Activated naive CD8-positive, alpha-beta T cell (primary cell): Measurements from ENCODE around the gene THY1.

Experiments used
- H3K27ac Mint-ChIP-seq: one replicate; pipeline ENCODE4 v1.8.0; 2021; ENCODE audit warnings: mixed read lengths
- H3K27me3 Mint-ChIP-seq: one replicate; pipeline ENCODE4 v1.8.0; 2021; ENCODE audit warnings: mixed read lengths
- H3K36me3 Mint-ChIP-seq: one replicate; pipeline ENCODE4 v1.8.0; 2021; ENCODE audit warnings: mixed read lengths
- H3K4me1 Mint-ChIP-seq: one replicate; pipeline ENCODE4 v1.8.0; 2021; ENCODE audit warnings: low read depth, mixed read lengths
- H3K4me3 Mint-ChIP-seq: one replicate; pipeline ENCODE4 v1.8.0; 2021; ENCODE audit warnings: mild to moderate bottlenecking, mixed read lengths
- H3K9me3 Mint-ChIP-seq: one replicate; pipeline ENCODE4 v1.8.0; 2021; ENCODE audit warnings: low read depth, mixed read lengths

Gene THY1

DNA sequence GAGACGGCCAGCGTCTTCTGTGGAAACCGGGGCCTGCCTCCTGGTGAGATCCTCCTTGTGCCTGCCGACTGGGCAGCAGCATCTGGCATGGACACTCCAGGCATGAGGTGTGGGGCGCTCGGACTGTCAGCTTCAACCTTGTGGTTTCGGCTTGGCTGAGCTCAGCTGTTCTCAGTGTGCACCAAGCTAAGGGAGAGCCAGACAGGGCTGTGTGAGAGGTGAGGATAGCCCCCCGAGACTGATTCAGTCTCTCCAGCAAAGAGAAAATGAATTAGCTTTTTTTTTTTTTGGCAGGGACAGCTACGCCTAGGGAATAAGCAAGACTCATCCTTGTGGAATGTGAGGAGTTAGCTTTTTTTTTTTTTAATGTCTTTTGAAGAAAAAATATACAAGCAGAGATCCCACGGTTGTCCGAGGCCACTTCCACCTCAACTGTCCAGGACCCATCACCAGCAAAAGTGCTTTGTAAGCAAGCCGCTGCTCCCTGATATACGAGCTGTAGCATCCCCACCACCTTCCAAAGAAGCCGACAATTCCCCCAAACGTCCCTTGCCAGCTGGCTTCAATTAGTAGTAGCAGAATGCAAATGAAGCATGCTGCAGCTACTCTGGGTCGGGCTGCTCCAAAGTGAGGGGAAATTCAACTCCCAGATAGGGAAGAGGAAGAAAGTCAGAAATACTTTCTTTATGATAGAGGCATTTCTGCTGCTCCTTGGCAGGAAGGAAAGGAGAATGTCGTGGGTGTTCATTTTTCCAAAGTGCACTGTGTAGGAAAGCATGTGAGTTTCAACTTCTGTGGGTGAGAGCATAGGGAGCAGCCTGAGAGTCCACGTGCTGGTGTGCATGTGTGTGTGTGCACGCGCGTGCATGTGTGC, 9.7 kb upstream of the THY1 start:
- Mint-ChIP-seq H3K4me3 (no peak overlapping the region), H3K4me1 (no peaks in the 10 kb centered on the region), H3K27me3 (peaks cover 18% of the 10 kb centered on the region), H3K27ac (no peak overlapping the region), H3K9me3 (no peaks in the 10 kb centered on the region), H3K36me3 (peaks cover 3% of the 10 kb centered on the region)

DNA sequence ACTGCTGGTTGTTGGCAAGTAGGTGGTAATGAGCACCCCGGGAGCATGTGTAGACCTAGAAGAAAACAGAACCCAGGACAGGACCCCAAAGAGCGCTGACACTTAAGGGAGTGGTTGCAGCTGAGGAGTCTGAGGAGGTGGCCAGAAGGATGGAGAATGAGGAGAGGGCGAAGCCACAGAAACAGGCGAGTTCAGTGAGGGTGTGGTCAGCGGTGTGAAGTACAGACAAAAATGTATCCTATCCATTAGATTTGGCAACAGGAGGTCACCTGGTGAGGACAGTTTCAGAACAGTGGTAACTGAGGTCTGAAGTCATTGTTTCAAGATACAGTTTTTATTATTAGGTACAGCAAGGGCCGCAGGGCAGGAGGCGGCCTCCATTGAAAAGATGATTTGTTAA, 8.6 kb upstream of the THY1 start:
- no peaks in the 10 kb centered on the region for H3K4me1 Mint-ChIP-seq
- H3K27me3 Mint-ChIP-seq, result peaks cover 18% of the 10 kb centered on the region
- H3K4me3 Mint-ChIP-seq, result no peak overlapping the region
- H3K9me3 Mint-ChIP-seq, result no peaks in the 10 kb centered on the region
- no peaks in the 10 kb centered on the region for H3K36me3 Mint-ChIP-seq
- no peak overlapping the region for H3K27ac Mint-ChIP-seq

DNA sequence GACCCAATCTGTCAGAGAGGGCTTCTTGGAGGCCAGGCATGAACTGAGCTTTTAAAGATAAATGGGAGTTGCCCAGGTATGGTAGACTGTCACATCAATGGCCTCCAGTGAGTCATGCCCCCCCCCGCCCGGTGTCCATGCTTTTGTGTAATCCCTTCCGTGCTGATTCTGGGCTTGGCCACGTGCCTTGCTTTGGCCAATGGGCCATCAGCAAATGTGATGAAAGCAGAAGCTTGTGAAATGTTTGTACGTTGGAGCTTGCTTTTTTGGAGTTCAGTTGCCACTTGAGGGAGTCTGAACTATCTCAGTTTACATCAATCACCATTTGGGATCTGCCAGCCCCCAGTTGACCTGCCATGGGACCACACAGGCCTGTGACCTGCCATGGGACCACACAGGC, 4.3 kb upstream of the THY1 start:
- no peaks in the 10 kb centered on the region for H3K9me3 Mint-ChIP-seq
- H3K4me1 Mint-ChIP-seq, result peaks cover 14% of the 10 kb centered on the region
- H3K27ac Mint-ChIP-seq, result no peak overlapping the region
- H3K36me3 Mint-ChIP-seq, result no peaks in the 10 kb centered on the region
- no peak overlapping the region for H3K4me3 Mint-ChIP-seq
- H3K27me3 Mint-ChIP-seq, result peaks cover 28% of the 10 kb centered on the region

DNA sequence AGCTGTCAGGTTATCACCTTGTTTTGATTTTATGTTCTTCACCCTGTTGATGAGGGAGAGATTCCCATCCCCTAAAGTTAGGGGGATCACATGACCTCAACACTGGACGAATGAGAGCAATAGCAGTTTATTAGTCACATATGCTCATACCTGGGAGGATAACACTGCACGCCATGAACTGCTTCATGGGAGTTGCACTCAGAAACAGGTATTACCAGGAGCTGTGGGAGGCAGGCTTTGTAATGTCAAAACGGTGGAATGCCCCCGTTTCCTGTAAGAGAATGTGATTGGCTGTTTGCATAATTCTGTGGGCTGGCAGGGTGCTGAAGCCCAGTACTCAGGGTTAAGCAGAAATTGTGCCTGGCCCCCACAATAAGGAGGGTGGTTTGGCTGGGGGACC, 3.2 kb upstream of the THY1 start:
- H3K4me3 Mint-ChIP-seq, result no peak overlapping the region
- H3K27ac Mint-ChIP-seq, result no peak overlapping the region
- no peaks in the 10 kb centered on the region for H3K36me3 Mint-ChIP-seq
- H3K27me3 Mint-ChIP-seq, result peaks cover 30% of the 10 kb centered on the region
- no peaks in the 10 kb centered on the region for H3K9me3 Mint-ChIP-seq
- peaks cover 25% of the 10 kb centered on the region for H3K4me1 Mint-ChIP-seq

DNA sequence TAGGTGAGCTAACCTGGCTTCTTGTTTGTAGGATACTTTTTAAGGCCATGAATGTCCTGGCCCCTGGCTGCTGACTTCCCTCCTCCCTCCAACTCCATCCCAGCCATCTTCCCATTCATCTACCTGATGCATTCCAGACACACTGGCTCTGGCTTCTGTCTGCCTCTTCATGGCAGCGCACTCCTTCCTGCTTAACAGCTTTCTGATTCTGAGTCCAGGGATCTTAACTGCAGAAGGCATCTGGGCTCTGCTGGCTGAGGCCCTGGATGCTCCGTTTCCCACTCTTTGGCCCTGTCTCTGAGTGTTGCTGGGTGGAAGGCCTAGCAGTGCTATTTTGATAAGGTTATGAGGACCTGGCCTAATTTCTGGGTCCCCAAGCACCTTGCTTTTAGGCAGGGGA, 1.8 kb upstream of the THY1 start:
- Mint-ChIP-seq H3K4me3 (no peak overlapping the region), H3K36me3 (no peaks in the 10 kb centered on the region), H3K9me3 (no peaks in the 10 kb centered on the region), H3K27ac (no peak overlapping the region), H3K27me3 (peaks cover 35% of the 10 kb centered on the region), H3K4me1 (peaks cover 25% of the 10 kb centered on the region)

DNA sequence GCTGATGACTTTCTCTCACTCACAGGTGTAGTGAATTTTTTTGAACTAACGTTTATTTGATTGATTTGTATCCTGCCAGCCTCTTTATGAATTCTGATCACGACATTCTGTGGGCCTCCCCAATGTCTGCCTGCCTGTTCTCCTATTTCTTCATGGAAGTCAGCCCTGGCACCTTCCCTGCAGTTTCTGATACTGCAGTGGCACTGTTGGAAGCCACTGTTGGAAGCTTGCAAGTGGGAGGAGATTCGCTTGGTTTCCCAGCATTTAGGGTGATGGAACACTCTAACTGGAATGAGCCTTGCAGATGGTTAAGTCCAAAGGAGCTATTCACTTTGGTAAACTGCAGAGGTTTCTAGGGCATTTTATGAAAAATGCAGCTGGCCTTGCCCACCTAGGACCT, 1.3 kb upstream of the THY1 start:
- Mint-ChIP-seq H3K9me3 (no peaks in the 10 kb centered on the region), H3K4me1 (peaks cover 25% of the 10 kb centered on the region), H3K4me3 (no peak overlapping the region), H3K36me3 (no peaks in the 10 kb centered on the region), H3K27ac (no peak overlapping the region), H3K27me3 (peaks cover 34% of the 10 kb centered on the region)

DNA sequence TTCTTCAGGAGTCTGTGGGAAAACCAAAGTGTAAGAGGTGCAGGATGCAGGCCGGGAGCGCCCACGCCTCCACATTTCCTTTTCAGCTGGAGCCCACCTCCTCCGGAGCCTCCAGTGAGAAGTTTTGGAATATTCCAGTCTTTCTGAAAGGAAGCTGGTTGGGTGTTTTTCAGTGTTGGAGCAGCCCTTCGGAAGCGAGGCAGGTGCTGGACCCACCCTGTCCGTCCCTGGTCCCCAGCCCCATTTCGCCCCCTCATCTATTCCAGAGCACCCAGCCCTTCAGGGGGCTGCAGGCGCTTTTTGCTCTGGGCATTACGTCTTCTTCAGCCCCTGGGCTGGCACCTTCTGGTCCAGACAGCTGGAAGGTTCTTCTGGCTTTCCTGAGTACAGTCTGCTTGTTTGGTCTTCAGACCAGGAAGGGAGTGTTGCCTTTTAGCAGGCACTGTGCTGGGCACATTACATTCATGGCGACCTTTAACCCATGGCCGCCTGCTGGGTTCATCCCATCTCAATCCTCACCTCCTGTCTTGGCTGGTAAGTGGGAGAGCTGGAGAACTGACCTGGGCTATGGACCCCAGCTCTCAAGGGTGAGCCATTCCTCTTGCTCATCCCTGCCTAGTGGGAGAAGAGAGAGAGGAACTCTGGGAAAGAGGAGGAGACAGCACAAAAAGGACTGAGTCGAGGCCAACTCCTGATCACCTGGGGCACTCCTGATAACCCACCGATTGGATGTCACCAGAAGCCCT, 710 bp upstream of the THY1 start:
- Mint-ChIP-seq H3K4me3 (peak overlapping the region; percentile 59), H3K9me3 (no peaks in the 10 kb centered on the region), H3K4me1 (peaks cover 25% of the 10 kb centered on the region), H3K27me3 (peaks cover 34% of the 10 kb centered on the region), H3K36me3 (no peaks in the 10 kb centered on the region), H3K27ac (no peak overlapping the region)

DNA sequence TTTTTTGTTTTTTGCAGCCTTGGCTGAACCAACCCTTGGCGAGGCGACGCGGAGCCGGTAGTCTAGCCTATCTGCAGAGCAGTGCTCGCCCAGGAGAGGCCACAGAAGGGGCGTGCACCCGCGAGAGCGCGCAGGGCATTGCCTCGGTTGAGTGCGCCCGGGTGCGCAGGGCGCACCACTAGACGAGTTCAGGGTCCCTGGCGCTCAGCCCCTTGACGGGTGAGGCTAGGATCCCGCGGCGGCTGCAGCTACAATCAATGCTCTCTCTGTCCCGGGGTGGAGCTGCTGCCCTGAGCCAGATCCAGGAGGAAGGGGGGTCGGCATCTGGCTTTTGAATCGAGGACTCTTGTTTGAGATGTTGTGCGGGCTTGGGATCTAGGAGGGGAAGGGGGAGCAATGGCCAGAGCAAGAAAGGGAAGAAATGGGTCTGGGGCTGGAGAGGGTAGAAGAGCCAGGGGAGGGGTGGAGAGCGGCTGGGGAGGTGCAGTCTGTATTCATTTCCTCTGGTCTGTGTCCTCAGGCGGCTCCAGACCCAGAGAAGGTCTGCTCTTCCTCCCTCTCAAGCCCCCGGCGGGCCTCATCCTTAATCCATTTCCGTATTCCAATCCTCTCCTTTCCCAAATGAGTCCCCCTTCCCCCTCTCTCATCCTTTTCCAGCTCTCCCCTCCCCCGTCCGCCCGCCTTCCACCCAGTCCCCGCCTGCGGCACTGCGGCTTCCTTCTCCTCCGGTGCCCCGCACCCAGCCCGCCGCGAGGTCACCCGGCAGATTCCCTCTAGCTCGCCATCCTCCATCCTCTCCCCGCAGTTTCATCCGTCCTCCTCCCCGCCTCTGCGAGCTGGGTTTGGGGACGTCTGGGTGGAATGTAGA, 797 bp downstream of the THY1 start:
- Mint-ChIP-seq H3K4me3 (peak overlapping the region; percentile 72), H3K4me1 (peaks cover 25% of the 10 kb centered on the region), H3K36me3 (no peaks in the 10 kb centered on the region), H3K27ac (no peak overlapping the region), H3K27me3 (peaks cover 34% of the 10 kb centered on the region), H3K9me3 (no peaks in the 10 kb centered on the region)

DNA sequence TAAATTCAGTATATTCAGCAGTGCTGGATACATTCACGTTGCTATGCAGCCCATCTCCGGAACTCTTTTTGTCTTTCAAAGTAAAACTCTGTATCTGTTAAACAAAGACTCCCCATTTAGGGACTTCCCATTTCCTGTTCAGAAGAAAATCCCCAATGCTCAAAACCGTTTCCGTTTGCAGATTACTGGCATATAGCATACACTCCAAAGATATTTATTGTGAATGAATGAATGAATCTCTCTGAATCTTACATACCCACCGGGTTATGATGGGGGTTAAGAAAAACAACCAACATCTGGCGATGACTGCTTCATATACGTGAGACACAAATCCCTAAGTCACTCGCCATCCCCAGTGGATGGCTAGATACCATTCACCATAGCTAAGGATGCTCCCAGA, 1.6 kb downstream of the THY1 start:
- Mint-ChIP-seq H3K27me3 (peaks cover 34% of the 10 kb centered on the region), H3K36me3 (peaks cover 2% of the 10 kb centered on the region), H3K4me1 (peaks cover 23% of the 10 kb centered on the region), H3K27ac (no peak overlapping the region), H3K4me3 (peak overlapping the region; percentile 72), H3K9me3 (no peaks in the 10 kb centered on the region)

DNA sequence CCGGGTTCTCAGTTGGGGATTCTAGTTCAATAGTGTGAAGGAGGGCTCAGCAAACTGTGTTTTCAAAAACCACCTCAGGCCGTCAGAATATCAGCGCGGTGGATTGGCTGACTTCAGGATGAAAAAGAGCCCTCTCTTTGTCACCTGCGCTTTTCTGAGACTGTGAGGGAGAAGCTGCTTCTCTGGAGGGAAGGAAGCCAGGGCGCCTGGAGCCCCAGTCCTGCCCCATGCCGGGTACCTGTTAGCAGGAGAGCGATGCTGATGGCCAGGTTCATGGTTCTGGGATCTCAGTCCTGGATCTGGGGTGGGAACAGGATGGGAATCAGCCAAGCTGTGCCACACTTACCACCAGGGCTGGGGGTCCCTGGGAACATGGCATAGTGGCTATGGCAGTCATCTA, 2.3 kb downstream of the THY1 start:
- H3K27me3 Mint-ChIP-seq, result peaks cover 34% of the 10 kb centered on the region
- no peak overlapping the region for H3K4me3 Mint-ChIP-seq
- no peak overlapping the region for H3K27ac Mint-ChIP-seq
- peaks cover 18% of the 10 kb centered on the region for H3K4me1 Mint-ChIP-seq
- H3K36me3 Mint-ChIP-seq, result peaks cover 2% of the 10 kb centered on the region
- no peaks in the 10 kb centered on the region for H3K9me3 Mint-ChIP-seq

DNA sequence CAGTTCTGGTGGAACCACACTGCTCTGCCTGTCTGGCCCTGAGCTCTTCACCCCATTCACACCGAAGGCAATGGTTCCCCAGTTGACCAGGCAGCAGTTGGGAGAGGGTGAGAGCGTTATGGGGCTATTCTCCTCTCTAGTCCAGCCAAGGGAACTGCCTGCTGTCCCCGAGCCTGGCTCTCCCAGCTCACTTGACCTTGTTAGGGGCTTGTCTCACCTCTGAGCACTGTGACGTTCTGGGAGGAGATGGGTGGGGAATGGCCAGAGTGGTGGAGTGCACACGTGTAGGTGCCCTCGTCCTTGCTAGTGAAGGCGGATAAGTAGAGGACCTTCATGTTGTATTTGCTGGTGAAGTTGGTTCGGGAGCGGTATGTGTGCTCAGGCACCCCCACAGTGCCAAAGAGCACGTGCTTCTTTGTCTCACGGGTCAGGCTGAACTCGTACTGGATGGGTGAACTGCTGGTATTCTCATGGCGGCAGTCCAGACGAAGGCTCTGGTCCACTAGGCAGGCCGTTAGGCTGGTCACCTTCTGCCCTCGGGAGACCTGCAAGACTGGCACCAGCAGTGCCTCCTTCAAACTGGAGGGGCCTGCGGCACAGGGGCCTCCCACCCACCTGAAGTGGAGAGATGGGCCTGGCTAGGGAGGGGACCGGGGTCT, 3.0 kb downstream of the THY1 start:
- H3K27ac Mint-ChIP-seq, result no peak overlapping the region
- peaks cover 18% of the 10 kb centered on the region for H3K4me1 Mint-ChIP-seq
- no peaks in the 10 kb centered on the region for H3K9me3 Mint-ChIP-seq
- no peak overlapping the region for H3K4me3 Mint-ChIP-seq
- H3K36me3 Mint-ChIP-seq, result peaks cover 2% of the 10 kb centered on the region
- H3K27me3 Mint-ChIP-seq, result peaks cover 32% of the 10 kb centered on the region

DNA sequence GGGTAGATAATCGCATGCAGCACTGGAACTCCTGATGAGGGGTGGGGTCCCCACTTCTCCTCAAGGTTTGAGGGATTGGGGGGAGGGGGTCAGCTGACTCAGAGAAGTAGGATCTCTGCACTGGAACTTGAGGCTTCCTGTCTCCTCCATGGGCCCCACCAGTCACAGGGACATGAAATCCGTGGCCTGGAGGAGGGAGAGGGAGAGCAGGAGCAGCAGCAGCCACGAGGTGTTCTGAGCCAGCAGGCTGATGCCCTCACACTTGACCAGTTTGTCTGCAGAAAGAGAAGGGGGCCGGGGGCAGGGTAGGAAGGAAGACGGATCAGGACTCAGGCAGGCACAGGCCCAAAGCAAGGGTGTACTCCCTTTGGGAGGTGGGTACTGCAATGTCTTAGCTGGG, 3.7 kb downstream of the THY1 start:
- peaks cover 4% of the 10 kb centered on the region for H3K36me3 Mint-ChIP-seq
- H3K4me3 Mint-ChIP-seq, result no peak overlapping the region
- H3K4me1 Mint-ChIP-seq, result peaks cover 18% of the 10 kb centered on the region
- peaks cover 4% of the 10 kb centered on the region for H3K9me3 Mint-ChIP-seq
- H3K27me3 Mint-ChIP-seq, result peaks cover 32% of the 10 kb centered on the region
- no peak overlapping the region for H3K27ac Mint-ChIP-seq

DNA sequence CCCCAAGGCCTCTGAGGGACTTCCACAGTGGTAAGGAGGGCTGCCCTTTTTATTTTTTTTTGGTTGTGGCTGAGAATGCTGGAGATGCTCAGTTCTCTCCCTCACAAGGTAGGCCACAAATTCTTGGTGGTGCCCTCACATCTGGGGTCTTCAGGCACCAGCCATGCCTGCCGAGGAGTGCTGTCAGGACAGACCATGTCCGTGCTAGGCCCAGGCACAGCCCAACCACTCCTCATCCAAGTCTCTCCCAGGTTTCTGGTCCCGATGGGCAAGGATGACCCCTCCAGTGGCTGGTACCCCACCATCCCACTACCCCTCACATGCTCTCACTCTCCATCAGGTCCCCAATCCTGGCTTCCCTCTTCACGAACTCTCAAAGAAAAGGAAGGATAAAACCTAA, 4.2 kb downstream of the THY1 start:
- Mint-ChIP-seq H3K9me3 (peaks cover 5% of the 10 kb centered on the region), H3K4me1 (peaks cover 17% of the 10 kb centered on the region), H3K36me3 (peaks cover 4% of the 10 kb centered on the region), H3K27me3 (peaks cover 28% of the 10 kb centered on the region), H3K4me3 (no peak overlapping the region), H3K27ac (no peak overlapping the region)

DNA sequence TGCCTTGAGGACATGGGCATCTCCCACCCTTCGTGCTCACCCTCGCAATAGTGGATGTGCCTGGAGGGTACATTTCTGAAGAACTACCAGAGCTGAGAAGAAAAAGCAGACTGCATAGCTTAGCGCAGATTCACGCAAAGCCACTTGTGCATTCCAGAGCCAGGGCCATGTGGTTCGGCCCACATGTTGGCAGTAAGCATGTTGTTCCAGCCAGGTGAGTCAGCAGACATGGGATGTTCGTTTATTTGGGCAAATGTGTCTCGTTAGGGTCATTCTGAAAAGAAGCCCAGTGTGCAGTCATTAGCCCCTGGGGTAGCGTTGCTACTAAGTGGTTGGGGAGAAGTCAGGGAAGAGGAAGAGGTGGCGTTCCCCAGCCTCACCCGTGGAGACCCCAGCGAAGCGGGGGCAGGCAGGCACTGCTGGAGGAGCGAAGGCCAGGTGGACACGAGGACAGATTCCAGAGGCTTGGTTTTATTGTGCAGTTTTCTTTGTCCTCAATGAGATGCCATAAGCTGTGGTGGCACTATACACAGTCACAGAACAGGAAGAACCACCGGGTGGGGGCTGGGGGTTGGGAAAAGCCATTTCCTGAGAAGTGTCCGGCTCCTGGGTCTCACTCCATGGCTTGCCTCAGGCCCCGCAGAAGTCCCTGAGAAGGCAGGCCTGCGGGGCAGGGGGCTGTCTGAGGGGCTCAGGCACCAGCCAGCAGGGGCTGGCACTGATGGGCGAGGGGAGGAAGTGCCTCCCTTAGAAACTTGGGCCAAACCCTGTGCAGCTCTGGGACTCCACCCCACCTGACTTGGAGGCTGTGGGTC, 5.0 kb downstream of the THY1 start:
- Mint-ChIP-seq H3K36me3 (peaks cover 4% of the 10 kb centered on the region), H3K9me3 (peaks cover 5% of the 10 kb centered on the region), H3K4me1 (peaks cover 15% of the 10 kb centered on the region), H3K4me3 (no peak overlapping the region), H3K27me3 (peaks cover 27% of the 10 kb centered on the region), H3K27ac (no peak overlapping the region)
